ENCODE results near the gene DACH1. TPM values are rescaled to one million over a fixed set of nuclear protein-coding genes. Genes with fewer than 3 reads are reported as not detected.

Gene DACH1
- total RNA-seq, 2 experiments from 2014 or later: not detected

DNA sequence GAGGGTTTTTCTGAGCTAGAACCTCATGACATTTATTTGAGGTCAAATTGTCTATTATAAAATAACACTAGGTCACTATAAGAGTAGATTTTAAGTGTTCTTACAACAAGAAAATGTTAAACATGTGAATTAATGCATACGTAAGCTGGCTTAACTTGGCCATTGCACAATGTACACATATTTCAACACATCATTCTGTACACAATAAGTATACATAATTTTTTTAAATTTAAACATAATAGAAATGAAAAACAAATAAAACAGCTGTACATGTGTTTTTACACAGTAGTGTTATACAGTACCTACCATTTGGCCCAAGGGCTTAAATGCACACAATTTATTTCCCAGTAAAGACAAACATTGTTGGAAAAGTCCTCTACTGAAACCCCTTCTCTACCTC is 269.9 kb downstream of the DACH1 start:
- POLR2A ChIA-PET: interaction anchor here (1.0 kb wide), 1 partner anchor 9 kb away, joined by 3 read pairs; no protein-coding TSS in a partner anchor
- H3K4me3 ChIP-seq (ENCODE audit: low read depth, low read length, poor library complexity, severe bottlenecking): no peak overlapping the region
- no peak overlapping the region for H3K4me2 ChIP-seq (ENCODE audit: low read length)
- H3K27ac ChIP-seq (ENCODE audit: low read depth, low read length, poor library complexity, severe bottlenecking): no peak overlapping the region
- H4K20me1 ChIP-seq (ENCODE audit: insufficient read depth, low read length): no peaks in the 10 kb centered on the region
- intact Hi-C loops (cut with micrococcal nuclease; ENCODE audit: unreplicated experiment): no loop called here
- no peaks in the 10 kb centered on the region for H3K9me3 ChIP-seq (ENCODE audit: low read length)
- H3K36me3 ChIP-seq (ENCODE audit: insufficient read depth, low read length): no peaks in the 10 kb centered on the region
- BruUV-seq (replicated peaks): no TSS peak
- DNase-seq (ENCODE audit: low spot score): no peak
- CTCF ChIA-PET (ENCODE audit: unreplicated experiment): no interaction called here
- H2AFZ ChIP-seq (ENCODE audit: low read length): no peak overlapping the region
- no peaks in the 10 kb centered on the region for H3K79me2 ChIP-seq (ENCODE audit: insufficient read depth, low read depth, low read length)
- H3K9me2 ChIP-seq (ENCODE audit: insufficient read depth, low read length): no peaks in the 10 kb centered on the region
- H3K4me1 ChIP-seq (ENCODE audit: insufficient read depth, low read length, poor library complexity, severe bottlenecking): no peaks in the 10 kb centered on the region
- TF ChIP-seq, protein P1, sequence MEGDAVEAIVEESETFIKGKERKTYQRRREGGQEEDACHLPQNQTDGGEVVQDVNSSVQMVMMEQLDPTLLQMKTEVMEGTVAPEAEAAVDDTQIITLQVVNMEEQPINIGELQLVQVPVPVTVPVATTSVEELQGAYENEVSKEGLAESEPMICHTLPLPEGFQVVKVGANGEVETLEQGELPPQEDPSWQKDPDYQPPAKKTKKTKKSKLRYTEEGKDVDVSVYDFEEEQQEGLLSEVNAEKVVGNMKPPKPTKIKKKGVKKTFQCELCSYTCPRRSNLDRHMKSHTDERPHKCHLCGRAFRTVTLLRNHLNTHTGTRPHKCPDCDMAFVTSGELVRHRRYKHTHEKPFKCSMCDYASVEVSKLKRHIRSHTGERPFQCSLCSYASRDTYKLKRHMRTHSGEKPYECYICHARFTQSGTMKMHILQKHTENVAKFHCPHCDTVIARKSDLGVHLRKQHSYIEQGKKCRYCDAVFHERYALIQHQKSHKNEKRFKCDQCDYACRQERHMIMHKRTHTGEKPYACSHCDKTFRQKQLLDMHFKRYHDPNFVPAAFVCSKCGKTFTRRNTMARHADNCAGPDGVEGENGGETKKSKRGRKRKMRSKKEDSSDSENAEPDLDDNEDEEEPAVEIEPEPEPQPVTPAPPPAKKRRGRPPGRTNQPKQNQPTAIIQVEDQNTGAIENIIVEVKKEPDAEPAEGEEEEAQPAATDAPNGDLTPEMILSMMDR (conservative IDR thresholded peaks at IDR 0.05; ENCODE audit: low read length): no peak
- TF ChIP-seq EZH2phosphoT487 (IDR thresholded peaks at IDR 0.05; ENCODE audit: borderline replicate concordance, low read depth, low read length): no peak

DNA sequence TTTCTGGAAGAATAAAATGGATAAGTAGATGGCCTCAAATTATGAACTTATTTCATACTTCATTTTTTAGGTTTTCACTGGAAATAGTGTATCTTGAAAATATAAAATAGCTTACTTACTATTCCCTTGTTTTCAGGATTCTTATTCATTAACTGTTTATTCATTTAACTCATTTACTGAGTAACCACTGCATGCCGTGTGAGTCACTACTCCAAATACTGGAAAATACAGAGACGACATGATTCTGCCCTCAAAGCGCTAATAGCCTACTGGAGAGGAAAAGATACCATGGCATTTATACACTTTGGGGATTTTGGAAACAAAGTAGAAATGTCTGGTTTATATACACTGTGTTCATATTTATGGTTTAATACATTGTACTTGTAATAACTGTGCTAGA is 270.9 kb downstream of the DACH1 start:
- DNase-seq (ENCODE audit: low spot score): no peak
- TF ChIP-seq, protein P1 (conservative IDR thresholded peaks at IDR 0.05; ENCODE audit: low read length): no peak
- no peak for TF ChIP-seq EZH2phosphoT487 (IDR thresholded peaks at IDR 0.05; ENCODE audit: borderline replicate concordance, low read depth, low read length)
- H3K36me3 ChIP-seq (ENCODE audit: insufficient read depth, low read length): no peaks in the 10 kb centered on the region
- no peaks in the 10 kb centered on the region for H3K9me2 ChIP-seq (ENCODE audit: insufficient read depth, low read length)
- no peak overlapping the region for H3K4me3 ChIP-seq (ENCODE audit: low read depth, low read length, poor library complexity, severe bottlenecking)
- no peak overlapping the region for H2AFZ ChIP-seq (ENCODE audit: low read length)
- no peaks in the 10 kb centered on the region for H3K79me2 ChIP-seq (ENCODE audit: insufficient read depth, low read depth, low read length)
- ChIA-PET CTCF (ENCODE audit: unreplicated experiment) (no interaction called here), POLR2A (interaction anchor here (1.0 kb wide), 1 partner anchor 8 kb away, joined by 3 read pairs; no protein-coding TSS in a partner anchor)
- no peaks in the 10 kb centered on the region for H3K9me3 ChIP-seq (ENCODE audit: low read length)
- BruUV-seq (replicated peaks): no TSS peak
- intact Hi-C loops (cut with micrococcal nuclease; ENCODE audit: unreplicated experiment): no loop called here
- H3K4me2 ChIP-seq (ENCODE audit: low read length): no peak overlapping the region
- no peak overlapping the region for H3K27ac ChIP-seq (ENCODE audit: low read depth, low read length, poor library complexity, severe bottlenecking)
- no peaks in the 10 kb centered on the region for H4K20me1 ChIP-seq (ENCODE audit: insufficient read depth, low read length)
- no peaks in the 10 kb centered on the region for H3K4me1 ChIP-seq (ENCODE audit: insufficient read depth, low read length, poor library complexity, severe bottlenecking)

DNA sequence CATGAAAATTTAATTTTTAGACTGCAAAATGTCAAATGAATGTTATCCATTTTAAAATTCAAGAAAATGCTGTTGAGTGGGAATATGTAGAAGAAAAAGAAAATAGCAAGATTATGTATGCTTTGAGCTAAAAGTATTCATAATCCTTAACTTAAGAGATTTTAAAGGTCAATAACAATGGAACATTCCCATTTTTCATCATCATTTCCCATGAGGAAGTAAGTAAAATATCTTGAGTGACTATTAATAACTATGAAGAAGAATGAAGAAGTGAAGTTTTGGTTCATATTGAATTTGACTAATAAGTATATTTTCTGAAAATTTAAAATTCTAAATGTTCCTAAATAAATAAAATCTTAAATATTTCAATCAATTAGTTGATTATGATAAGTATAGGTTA is 273.4 kb downstream of the DACH1 start:
- intact Hi-C loops (cut with micrococcal nuclease; ENCODE audit: unreplicated experiment): no loop called here
- CTCF ChIA-PET (ENCODE audit: unreplicated experiment): no interaction called here
- H2AFZ ChIP-seq (ENCODE audit: low read length): no peak overlapping the region

More for the DNA sequence above, 273.4 kb downstream of the DACH1 start:
- no TSS peak for BruUV-seq (replicated peaks)
- Histone ChIP-seq H3K79me2 (ENCODE audit: insufficient read depth, low read depth, low read length) (no peaks in the 10 kb centered on the region), H3K4me1 (ENCODE audit: insufficient read depth, low read length, poor library complexity, severe bottlenecking) (no peaks in the 10 kb centered on the region), H3K27ac (ENCODE audit: low read depth, low read length, poor library complexity, severe bottlenecking) (no peak overlapping the region), H3K9me3 (ENCODE audit: low read length) (no peaks in the 10 kb centered on the region), H3K4me2 (ENCODE audit: low read length) (no peak overlapping the region), H4K20me1 (ENCODE audit: insufficient read depth, low read length) (no peaks in the 10 kb centered on the region), H3K36me3 (ENCODE audit: insufficient read depth, low read length) (no peaks in the 10 kb centered on the region), H3K4me3 (ENCODE audit: low read depth, low read length, poor library complexity, severe bottlenecking) (no peak overlapping the region), H3K9me2 (ENCODE audit: insufficient read depth, low read length) (no peaks in the 10 kb centered on the region)
- no peak for DNase-seq (ENCODE audit: low spot score)
- no peak for TF ChIP-seq EZH2phosphoT487 (IDR thresholded peaks at IDR 0.05; ENCODE audit: borderline replicate concordance, low read depth, low read length)
- TF ChIP-seq, protein P1 (conservative IDR thresholded peaks at IDR 0.05; ENCODE audit: low read length): no peak
- POLR2A ChIA-PET: no interaction called here

Measured in OCI-LY7 (cell line).